IPS-11a (cell line): ENCODE results near the gene PPP1R2C.

Experiments
- H3K4me3 ChIP-seq: one replicate; pipeline ENCODE4 v1.5.1; 2013; ENCODE audit warnings: low read depth, low read length, control low read depth

PPP1R2C gene

GRCh38 chrX:42751573-42751972, 26.4 kb downstream of the PPP1R2C start:
- H3K4me3 ChIP-seq, result no peak overlapping the region

GRCh38 chrX:42748067-42748850, 29.7 kb downstream of the PPP1R2C start:
- H3K4me3 ChIP-seq, result no peak overlapping the region

DNA sequence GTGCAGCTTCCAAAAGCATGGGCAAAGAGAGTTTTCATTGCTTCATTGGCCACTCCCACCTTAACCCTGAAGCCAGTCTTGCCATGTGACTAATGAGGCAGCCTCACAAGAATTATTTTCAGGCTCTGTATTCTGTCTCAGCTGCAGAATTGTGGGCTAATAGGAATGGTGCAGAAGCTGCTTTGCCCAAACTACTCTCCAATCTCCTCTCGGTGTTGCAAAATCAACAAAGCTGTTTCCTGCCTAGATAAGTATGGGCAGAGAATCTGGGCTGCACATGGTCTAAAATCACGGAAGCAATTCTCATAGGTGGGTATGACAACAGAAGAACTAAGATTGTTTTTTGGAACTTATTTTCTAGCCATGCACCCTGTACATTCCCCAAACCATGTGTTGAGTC, 31.4 kb downstream of the PPP1R2C start:
- no peak overlapping the region for H3K4me3 ChIP-seq

- H3K4me3 ChIP-seq, result no peak overlapping the region
Observed at GRCh38 chrX:42740456-42740855, 37.5 kb downstream of the PPP1R2C start.

GRCh38 chrX:42739741-42740140, 38.2 kb downstream of the PPP1R2C start:
- no peak overlapping the region for H3K4me3 ChIP-seq

DNA sequence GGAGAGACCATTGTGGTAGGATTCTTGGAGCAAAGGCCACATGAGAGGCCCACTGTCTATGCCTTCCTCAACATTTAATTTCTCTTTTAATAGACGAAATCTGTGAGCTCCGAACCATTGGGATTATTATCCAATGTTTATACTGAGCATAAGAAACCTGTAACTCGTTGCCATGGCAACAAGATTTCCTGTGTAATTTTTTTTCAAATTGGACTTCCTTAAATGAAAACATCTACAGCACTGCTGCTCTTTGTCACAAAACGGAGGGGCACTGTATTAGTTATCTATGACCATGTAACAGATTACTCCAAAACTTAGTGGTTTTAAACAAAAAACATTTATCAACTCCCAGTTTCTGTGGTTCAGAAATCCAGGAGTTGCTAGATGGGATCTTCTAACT, 38.7 kb downstream of the PPP1R2C start:
- no peak overlapping the region for H3K4me3 ChIP-seq

DNA sequence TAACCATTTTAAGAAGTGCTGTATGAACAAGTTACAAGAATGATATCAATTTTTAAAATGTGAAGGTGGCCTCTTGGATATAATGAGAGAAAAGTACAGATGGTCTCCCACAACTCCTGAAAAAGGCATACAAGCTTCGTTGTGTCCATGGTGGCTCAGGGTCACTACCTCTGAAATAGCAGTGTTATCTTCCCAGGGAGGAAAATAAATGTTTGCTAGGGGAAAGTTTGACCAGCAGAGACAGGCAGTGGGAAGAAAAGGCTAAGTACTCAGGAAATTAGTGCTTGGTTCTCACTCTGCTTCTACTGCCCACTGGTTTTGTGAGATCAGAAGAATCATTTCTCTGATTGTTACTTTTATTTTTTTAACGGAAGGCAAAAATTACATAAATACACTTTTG, 39.4 kb downstream of the PPP1R2C start:
- no peak overlapping the region for H3K4me3 ChIP-seq

GRCh38 chrX:42735250-42735649, 42.7 kb downstream of the PPP1R2C start:
- no peak overlapping the region for H3K4me3 ChIP-seq

DNA sequence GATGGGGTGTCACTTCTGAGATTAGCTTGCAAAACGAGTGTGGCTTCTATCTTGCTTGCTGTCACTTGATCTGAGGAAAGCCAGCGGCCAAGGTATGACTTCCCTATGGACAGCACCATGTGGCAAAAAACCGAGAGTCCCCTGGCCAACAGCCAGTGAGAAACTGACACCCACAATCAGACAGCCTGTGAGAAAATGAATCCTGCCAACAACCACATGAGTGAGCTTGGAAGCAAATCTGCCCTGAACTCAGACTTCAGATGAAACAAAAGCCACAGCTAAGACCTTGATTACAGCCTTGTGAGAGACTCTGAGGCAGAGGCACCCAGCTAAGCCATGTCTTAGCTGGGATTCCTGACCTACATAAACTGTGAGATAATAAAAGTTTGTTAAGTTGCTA, 45.5 kb downstream of the PPP1R2C start:
- no peak overlapping the region for H3K4me3 ChIP-seq
